H1 (cell line): Measurements from ENCODE around the gene RTL9. TPM values are rescaled to one million over a fixed set of nuclear protein-coding genes. Genes with fewer than 3 reads are reported as not detected.

Experiments
- CTCF ChIA-PET: fragments of 300-600 bp; sonication (Branson Sonifier 250); formaldehyde crosslinking; loops from one replicate; lab custom pipeline; 2021; ENCODE audit not compliant: partially characterized antibody; lab: Charles Lee
- POLR2A ChIA-PET: fragments of 300-600 bp; sonication (Branson Sonifier 250); formaldehyde crosslinking; loops from one replicate; lab custom pipeline; 2021; ENCODE audit warnings: inconsistent platforms; ENCODE audit not compliant: partially characterized antibody; lab: Charles Lee
- DNase-seq, 2 experiments: peaks; one replicate each; pipeline versions ENCODE4 v3.0.0 to v3.0.0-alpha.2; 2010 to 2022; ENCODE audit warnings: low spot score in 2 of 2, low read depth in 1 of 2, mixed read lengths in 1 of 2
- FAIRE-seq: peaks from 2 replicates; lab custom pipeline; 2011; peaks lifted over from hg19 to GRCh38; lab: Jason Lieb, UNC
- H2AFZ ChIP-seq: 2 replicates; pipeline ENCODE4 v1.8.1; 2012; ENCODE audit warnings: low read length, inconsistent platforms
- H2AK5ac ChIP-seq: 2 replicates; pipeline ENCODE4 v1.6.1; 2013; ENCODE audit warnings: low read depth, low read length
- H2BK120ac ChIP-seq: replicated peaks from 2 replicates; pipeline ENCODE3; 2013; ENCODE audit warnings: low read depth, low read length, inconsistent platforms
- H2BK12ac ChIP-seq: 2 replicates; pipeline ENCODE4 v1.6.1; 2013; ENCODE audit warnings: low read depth, low read length
- H2BK15ac ChIP-seq: 2 replicates; pipeline ENCODE4 v1.6.1; 2013; ENCODE audit warnings: low read length
- H2BK20ac ChIP-seq: 2 replicates; pipeline ENCODE4 v1.6.1; 2013; ENCODE audit warnings: low read length
- H2BK5ac ChIP-seq: 2 replicates; pipeline ENCODE4 v1.6.1; 2013; ENCODE audit warnings: low read depth, low read length
- H3K14ac ChIP-seq: 2 replicates; pipeline ENCODE4 v1.6.1; 2013; ENCODE audit warnings: inconsistent platforms; ENCODE audit not compliant: insufficient read length
- H3K18ac ChIP-seq: 2 replicates; pipeline ENCODE4 v1.6.1; 2013; ENCODE audit warnings: low read length; ENCODE audit errors: extremely low read depth
- H3K23ac ChIP-seq: 2 replicates; pipeline ENCODE4 v1.6.1; 2013; ENCODE audit warnings: inconsistent platforms; ENCODE audit not compliant: insufficient read length
- H3K23me2 ChIP-seq: 2 replicates; pipeline ENCODE4 v1.6.1; 2013; ENCODE audit warnings: low read depth, low read length
- H3K27ac ChIP-seq: 2 replicates; pipeline ENCODE4 v1.6.1; 2011; ENCODE audit warnings: low read depth, low read length, inconsistent platforms
- H3K27me3 ChIP-seq, 4 experiments: replicated peaks in 1 of 4; 1 replicate in 1 of 4; 2 replicates in 3 of 4; pipeline versions ENCODE4 v1.6.1 to v1.8.1; 2011 to 2013; ENCODE audit warnings: low read length in 3 of 4, mild to moderate bottlenecking in 3 of 4, inconsistent platforms in 2 of 4, mixed read lengths in 2 of 4, moderate library complexity in 1 of 4; ENCODE audit not compliant: control insufficient read depth in 3 of 4, insufficient read depth in 3 of 4; ENCODE audit errors: extremely low read depth in 1 of 4
- H3K36me3 ChIP-seq, 4 experiments: 2 replicates each; pipeline versions ENCODE4 v1.6.1 to v1.8.1; 2011 to 2013; ENCODE audit warnings: mild to moderate bottlenecking in 4 of 4, low read length in 3 of 4, moderate library complexity in 2 of 4, control low read depth in 1 of 4, inconsistent platforms in 1 of 4; ENCODE audit not compliant: insufficient read depth in 4 of 4, control insufficient read depth in 2 of 4
- H3K4ac ChIP-seq: replicated peaks from 2 replicates; pipeline ENCODE3; 2013; ENCODE audit warnings: low read length, low read depth, mixed read lengths, inconsistent platforms; ENCODE audit not compliant: insufficient read length
- H3K4me1 ChIP-seq, 4 experiments: replicated peaks in 1 of 4; 1 replicate in 1 of 4; 2 replicates in 3 of 4; pipeline versions ENCODE4 v1.6.1 to v1.8.1; 2011 to 2013; ENCODE audit warnings: low read length in 3 of 4, inconsistent platforms in 2 of 4, mixed read lengths in 1 of 4; ENCODE audit not compliant: insufficient read depth in 4 of 4, control insufficient read depth in 3 of 4
- H3K4me2 ChIP-seq, 2 experiments: 2 replicates each; pipeline versions ENCODE4 v1.6.1 to v1.8.1; 2011 to 2013; ENCODE audit warnings: low read depth in 2 of 2, low read length in 2 of 2, control low read depth in 1 of 2, inconsistent platforms in 1 of 2, mild to moderate bottlenecking in 1 of 2; ENCODE audit not compliant: insufficient read depth in 1 of 2
- H3K4me3 ChIP-seq, 4 experiments: fragments of 200-600, 300-600 bp in 1 of 4; sonication (generic), shearing (Covaris generic), sonication (Bioruptor Twin) in 1 of 4; 2 replicates each; pipeline versions ENCODE4 v1.5.1 to v1.8.1; 2011 to 2016; ENCODE audit warnings: low read length in 4 of 4, low read depth in 3 of 4, control low read depth in 2 of 4, inconsistent platforms in 2 of 4, mild to moderate bottlenecking in 2 of 4, mixed read lengths in 1 of 4, moderate library complexity in 1 of 4; ENCODE audit not compliant: insufficient read depth in 2 of 4; ENCODE audit errors: extremely low read depth in 1 of 4
- H3K56ac ChIP-seq: replicated peaks from 2 replicates; pipeline ENCODE3; 2013; ENCODE audit warnings: low read depth, mild to moderate bottlenecking, mixed read lengths, low read length, inconsistent platforms; ENCODE audit not compliant: insufficient read length
- H3K79me1 ChIP-seq: 2 replicates; pipeline ENCODE4 v1.6.1; 2013; ENCODE audit warnings: low read depth, low read length, control low read depth
- H3K79me2 ChIP-seq, 2 experiments: 2 replicates each; pipeline versions ENCODE4 v1.6.1 to v1.8.1; 2012 to 2013; ENCODE audit warnings: low read length in 2 of 2, mild to moderate bottlenecking in 2 of 2, inconsistent platforms in 1 of 2; ENCODE audit not compliant: insufficient read depth in 2 of 2, control insufficient read depth in 1 of 2
- H3K9ac ChIP-seq, 4 experiments: replicated peaks in 1 of 4; 1 replicate in 1 of 4; 2 replicates in 3 of 4; pipeline versions ENCODE4 v1.6.1 to v1.8.1; 2011 to 2013; ENCODE audit warnings: low read depth in 3 of 4, low read length in 3 of 4, control low read depth in 2 of 4, mild to moderate bottlenecking in 2 of 4, moderate library complexity in 2 of 4, inconsistent platforms in 1 of 4; ENCODE audit errors: extremely low read depth in 1 of 4
- H3K9me3 ChIP-seq, 2 experiments: 2 replicates each; pipeline versions ENCODE4 v1.6.1 to v1.8.1; 2012 to 2013; ENCODE audit warnings: mild to moderate bottlenecking in 2 of 2, moderate library complexity in 2 of 2, control low read depth in 1 of 2, inconsistent platforms in 1 of 2, low read depth in 1 of 2, low read length in 1 of 2, mixed read lengths in 1 of 2; ENCODE audit not compliant: insufficient read depth in 2 of 2
- H4K20me1 ChIP-seq, 2 experiments: replicated peaks in 1 of 2; 2 replicates each; pipeline versions ENCODE3 to v1.8.1; 2011 to 2013; ENCODE audit warnings: inconsistent platforms in 2 of 2, low read length in 2 of 2, mild to moderate bottlenecking in 1 of 2; ENCODE audit not compliant: insufficient read depth in 2 of 2, control insufficient read depth in 1 of 2
- H4K5ac ChIP-seq: 2 replicates; pipeline ENCODE4 v1.6.1; 2013; ENCODE audit warnings: low read length, low read depth, mixed read lengths, inconsistent platforms; ENCODE audit not compliant: insufficient read length
- H4K8ac ChIP-seq: 2 replicates; pipeline ENCODE4 v1.8.0; 2013; ENCODE audit warnings: mild to moderate bottlenecking, moderate library complexity, low read length, inconsistent platforms; ENCODE audit not compliant: insufficient read depth; ENCODE audit errors: extremely low read depth
- H4K91ac ChIP-seq: replicated peaks from 2 replicates; pipeline ENCODE3; 2013; ENCODE audit warnings: low read length, mixed read lengths, inconsistent platforms; ENCODE audit not compliant: insufficient read length
- ATF3 ChIP-seq: IDR thresholded peaks from 2 replicates; pipeline ENCODE4 v1.6.1; 2011; ENCODE audit warnings: low read depth, mild to moderate bottlenecking, low read length; ENCODE audit not compliant: insufficient read depth
- BRCA1 ChIP-seq: IDR thresholded peaks from 2 replicates; pipeline ENCODE4 v1.6.1; 2012; ENCODE audit warnings: low read depth, low read length, improper control_type of control experiment
- CBX5 ChIP-seq: fragments of 300-800, 300-1000 bp; sonication (generic); IDR thresholded peaks from 2 replicates; pipeline ENCODE4 v1.7.1; 2016; ENCODE audit warnings: antibody characterized with exemption, low read length, low read depth
- CBX8 ChIP-seq: fragments of 300-800, 300-1000 bp; sonication (generic); IDR thresholded peaks from 2 replicates; pipeline ENCODE4 v1.7.1; 2016; ENCODE audit warnings: low read depth, low read length, borderline replicate concordance
- CEBPB ChIP-seq: IDR thresholded peaks from 2 replicates; pipeline ENCODE4 v1.6.1; 2012; ENCODE audit warnings: low read depth, low read length
- CREB1 ChIP-seq: IDR thresholded peaks from 2 replicates; pipeline ENCODE4 v1.6.1; 2012; ENCODE audit warnings: inconsistent platforms
- EGR1 ChIP-seq: IDR thresholded peaks from 2 replicates; pipeline ENCODE4 v1.6.1; 2011; ENCODE audit warnings: low read depth, low read length, borderline replicate concordance
- GABPA ChIP-seq: IDR thresholded peaks from 2 replicates; pipeline ENCODE4 v1.6.1; 2011; ENCODE audit warnings: mild to moderate bottlenecking, low read length, moderate library complexity, borderline replicate concordance; ENCODE audit not compliant: insufficient read depth
- HDAC2 ChIP-seq, 2 experiments: fragments of 300-600 bp in 1 of 2; sonication (generic) in 1 of 2; IDR thresholded peaks; 2 replicates each; pipeline ENCODE4 v1.6.1; 2011 to 2012; ENCODE audit warnings: low read depth in 2 of 2, low read length in 2 of 2, mild to moderate bottlenecking in 2 of 2, moderate library complexity in 2 of 2, borderline replicate concordance in 1 of 2, inconsistent platforms in 1 of 2
- KDM5A ChIP-seq: fragments of 200-600 bp; IDR thresholded peaks from 2 replicates; pipeline ENCODE4 v1.7.1; 2012; ENCODE audit warnings: mild to moderate bottlenecking, low read length, inconsistent platforms, mixed read lengths
- POLR2A ChIP-seq, 2 experiments: IDR thresholded peaks; 1 replicate in 1 of 2; 2 replicates in 1 of 2; pipeline ENCODE4 v1.6.1; 2011; ENCODE audit warnings: low read depth in 2 of 2, low read length in 2 of 2, mild to moderate bottlenecking in 2 of 2; ENCODE audit errors: control extremely low read depth in 1 of 2
- POLR2AphosphoS5 ChIP-seq: IDR thresholded peaks from 2 replicates; pipeline ENCODE4 v1.6.1; 2011; ENCODE audit warnings: low read depth, low read length
- SIN3A ChIP-seq, 2 experiments: IDR thresholded peaks in 1 of 2; conservative IDR thresholded peaks in 1 of 2; 2 replicates each; pipeline ENCODE4 v1.6.1; 2011 to 2012; ENCODE audit warnings: low read length in 2 of 2, improper control_type of control experiment in 1 of 2, low read depth in 1 of 2, mild to moderate bottlenecking in 1 of 2
- SP4 ChIP-seq: IDR thresholded peaks from 2 replicates; pipeline ENCODE4 v1.6.1; 2012; ENCODE audit warnings: low read length, inconsistent platforms
- WGBS, 2 experiments: shearing (Covaris generic) in 1 of 2; methylation state at CpG; one replicate each; pipeline versions ENCODE4 v1.1.6 to v1.1.7; 2013 to 2015; ENCODE audit warnings: low lambda C conversion rate in 2 of 2, mixed read lengths in 2 of 2, inconsistent platforms in 1 of 2, low coverage in 1 of 2, missing lambda C conversion rate in 1 of 2; ENCODE audit not compliant: insufficient replicate concordance in 2 of 2, insufficient coverage in 1 of 2, insufficient read length in 1 of 2; ENCODE audit errors: extremely low coverage in 1 of 2, missing lambda C conversion rate in 1 of 2; 5-methylcytosine and 5-hydroxymethylcytosine counted together
- polyA plus RNA-seq, 7 experiments: library from polyadenylated mRNA; depleted of rRNA in 3 of 7; stranded (reverse) in 5 of 7; unstranded in 2 of 7; fragments of >200 nt in 5 of 7; fragments of 200-250 nt in 2 of 7; gene quantifications; 1 replicate in 5 of 7; 2 replicates in 1 of 7; 4 replicates in 1 of 7; pipeline versions ENCODE4 v1.2.1 to v1.2.3, GENCODE V29; 2011 to 2013; ENCODE audit warnings: missing spikeins in 2 of 7, mixed read lengths in 2 of 7
- total RNA-seq: library from RNA; stranded (reverse); fragmentation: NEBNext Ultra II Directional; extraction: Animal tissue kit (Norgen Biotek cat#: 25700); gene quantifications from 2 replicates; pipeline ENCODE4 v1.2.1, GENCODE V29; 2021

The RTL9 gene
- total and polyA plus RNA-seq, 2 of the 8 experiments (the other 6 are each of a cell fraction or from before 2014, with no cell fraction given) = 0.09 to 0.20 TPM

GRCh38 chrX:110338935-110339334, 19.7 kb upstream of the RTL9 start:
- no peaks in the 10 kb centered on the region for H3K79me2 ChIP-seq
- H3K79me1 ChIP-seq = no peaks in the 10 kb centered on the region
- no peak overlapping the region for H2BK15ac ChIP-seq
- no peak overlapping the region for H4K8ac ChIP-seq
- no peak overlapping the region for H3K56ac ChIP-seq
- POLR2A ChIA-PET = no interaction called here
- H3K27me3 ChIP-seq = no peaks in the 10 kb centered on the region
- DNase-seq (no peak), FAIRE-seq (no peak)
- H2BK12ac ChIP-seq = no peak overlapping the region
- no peak overlapping the region for H3K4me2 ChIP-seq
- H3K4ac ChIP-seq = no peak overlapping the region
- H2BK20ac ChIP-seq = no peak overlapping the region
- H4K5ac ChIP-seq = no peak overlapping the region
- no peak overlapping the region for H2BK120ac ChIP-seq
- no peaks in the 10 kb centered on the region for H3K4me1 ChIP-seq
- H3K23ac ChIP-seq = no peak overlapping the region
- no peak overlapping the region for H3K4me3 ChIP-seq
- no peaks in the 10 kb centered on the region for H3K36me3 ChIP-seq
- TF ChIP-seq BRCA1 (no peak), ATF3 (no peak), HDAC2 (IDR thresholded peaks at IDR 0.05; ENCODE audit: borderline replicate concordance in 1 of 2, low read depth in 2 of 2, low read length in 2 of 2) (no peak), CBX8 (no peak), CBX5 (no peak), POLR2A (IDR thresholded peaks at IDR 0.05; ENCODE audit: control extremely low read depth in 1 of 2, low read depth in 2 of 2, low read length in 2 of 2) (no peak), SP4 (no peak), POLR2AphosphoS5 (no peak), EGR1 (no peak), KDM5A (no peak), CREB1 (no peak), GABPA (no peak), SIN3A (conservative IDR thresholded peaks at IDR 0.05 in 1 of 2, IDR thresholded peaks at IDR 0.05 in 1 of 2; ENCODE audit: low read depth in 1 of 2, low read length in 2 of 2) (no peak), CEBPB (no peak)
- CTCF ChIA-PET = interaction anchor here (0.8 kb wide), 1 partner anchor 173 kb away, joined by 3 read pairs; no protein-coding TSS in a partner anchor
- no peaks in the 10 kb centered on the region for H3K9me3 ChIP-seq
- H4K91ac ChIP-seq = no peak overlapping the region
- no peak overlapping the region for H2AFZ ChIP-seq
- no peak overlapping the region for H2AK5ac ChIP-seq
- H3K23me2 ChIP-seq = no peaks in the 10 kb centered on the region
- no peak overlapping the region for H3K14ac ChIP-seq
- H4K20me1 ChIP-seq = no peaks in the 10 kb centered on the region
- H2BK5ac ChIP-seq = no peak overlapping the region
- H3K18ac ChIP-seq = no peak overlapping the region
- H3K9ac ChIP-seq = no peak overlapping the region
- WGBS, 2 experiments = 100% methylated on average over 1 of the region's 4 CpGs; no CpG with 5 or more reads in 1 of the 2 experiments
- no peak overlapping the region for H3K27ac ChIP-seq
